PFSK-1 (cell line): Measurements from ENCODE around the gene MAN2A2.

ENCODE experiments used
- FOXP2 ChIP-seq: optimal IDR thresholded peaks from 2 replicates; pipeline ENCODE3; 2011; ENCODE audit warnings: borderline replicate concordance, control low read depth, inconsistent platforms; ENCODE audit not compliant: insufficient read depth; ENCODE audit errors: extremely low read length, extremely low read depth
- POLR2AphosphoS5 ChIP-seq: IDR thresholded peaks from 2 replicates; pipeline ENCODE4 v1.6.1; 2012; ENCODE audit warnings: low read depth, mild to moderate bottlenecking, control low read depth, low read length, moderate library complexity
- REST ChIP-seq, 2 experiments: IDR thresholded peaks; 2 replicates each; pipeline versions ENCODE4 v1.6.1 to v1.8.0; 2011 to 2012; ENCODE audit warnings: low read depth in 2 of 2, low read length in 2 of 2, control low read depth in 1 of 2, inconsistent platforms in 1 of 2, mild to moderate bottlenecking in 1 of 2, moderate library complexity in 1 of 2; ENCODE audit not compliant: insufficient read depth in 1 of 2
- SIN3A ChIP-seq: IDR thresholded peaks from 2 replicates; pipeline ENCODE4 v1.6.1; 2012; ENCODE audit warnings: mild to moderate bottlenecking, low read length, moderate library complexity, borderline replicate concordance; ENCODE audit not compliant: insufficient read depth
- TAF1 ChIP-seq: IDR thresholded peaks from 2 replicates; pipeline ENCODE4 v1.6.1; 2012; ENCODE audit warnings: low read length, control low read depth, borderline replicate concordance; ENCODE audit not compliant: insufficient read depth

- TF ChIP-seq REST (IDR thresholded peaks at IDR 0.05; ENCODE audit: insufficient read depth in 1 of 2, low read depth in 2 of 2, low read length in 2 of 2) (no peak), POLR2AphosphoS5 (no peak), TAF1 (no peak), SIN3A (no peak), FOXP2 (no peak)
Observed at GRCh38 chr15:90946538-90946937, 43.4 kb downstream of the MAN2A2 start.
